NCI-H128 (cell line): ENCODE measurements around the gene KRT12.

ENCODE experiments used
- DNase-seq: peaks from one replicate; lab custom pipeline; 2025; ENCODE audit not compliant: unreplicated experiment; lab: John Stamatoyannopoulos, UW

Gene KRT12

GRCh38 chr17:40846515-40847144 is 20.4 kb downstream of the KRT12 start:
- DNase-seq = no peak

GRCh38 chr17:40844671-40845107 is 22.3 kb downstream of the KRT12 start:
- DNase-seq = no peak

- no peak for DNase-seq
These were observed 23.8 kb downstream of the KRT12 start for GRCh38 chr17:40843242-40843641.

GRCh38 chr17:40841246-40841645 is 25.8 kb downstream of the KRT12 start:
- no peak for DNase-seq

- DNase-seq = no peak
These were observed 27.8 kb downstream of the KRT12 start for GRCh38 chr17:40839194-40839593.

GRCh38 chr17:40836020-40836419 is 31.0 kb downstream of the KRT12 start:
- no peak for DNase-seq

GRCh38 chr17:40833882-40834281 is 33.1 kb downstream of the KRT12 start:
- DNase-seq = no peak

- no peak for DNase-seq
These were observed 34.2 kb downstream of the KRT12 start for GRCh38 chr17:40832840-40833239.

- no peak for DNase-seq
These were observed 36.8 kb downstream of the KRT12 start for GRCh38 chr17:40830085-40830776.

GRCh38 chr17:40828454-40829044 is 38.5 kb downstream of the KRT12 start:
- no peak for DNase-seq

- no peak for DNase-seq
These were observed 39.1 kb downstream of the KRT12 start for GRCh38 chr17:40827746-40828453.

GRCh38 chr17:40825599-40825998 is 41.4 kb downstream of the KRT12 start:
- no peak for DNase-seq

GRCh38 chr17:40824015-40824832 is 42.8 kb downstream of the KRT12 start:
- DNase-seq = no peak

GRCh38 chr17:40822132-40822812 is 44.8 kb downstream of the KRT12 start, which contains the start of gene KRT10:
KRT10 (minus strand) TSS chr17:40822614; CDS start chr17:40822585, 29 bp downstream.
- no peak for DNase-seq

GRCh38 chr17:40821536-40821935 is 45.5 kb downstream of the KRT12 start:
- no peak for DNase-seq

GRCh38 chr17:40820228-40820838 is 46.7 kb downstream of the KRT12 start:
- no peak for DNase-seq

- no peak for DNase-seq
These were observed 47.4 kb downstream of the KRT12 start for GRCh38 chr17:40819528-40820125.

- DNase-seq = no peak
These were observed 48.1 kb downstream of the KRT12 start for GRCh38 chr17:40818733-40819527.

- no peak for DNase-seq
These were observed 48.7 kb downstream of the KRT12 start for GRCh38 chr17:40818343-40818732.
